Measurements from ENCODE around the gene PDCD2L. TPM values are rescaled to one million over a fixed set of nuclear protein-coding genes. Genes with fewer than 3 reads are reported as not detected.
"Not testable (repeated sequence)": the region's sequence is repeated elsewhere in the genome, so short reads cannot be mapped to it uniquely, and the experiment has no call there.

The PDCD2L gene
- total RNA-seq, 1 donor from 2014 or later, result 13.3 TPM

GRCh38 chr19:34448191-34448590, 44.0 kb downstream of the PDCD2L start:
- TF ChIP-seq CTCF (conservative IDR thresholded peaks at IDR 0.05), result no peak
- no peaks in the 10 kb centered on the region for H3K9me3 Mint-ChIP-seq
- H3K27me3 Mint-ChIP-seq, result no peaks in the 10 kb centered on the region
- H3K27ac Mint-ChIP-seq, result no peak overlapping the region
- H3K4me1 Mint-ChIP-seq (ENCODE audit: unreplicated experiment), result no peaks in the 10 kb centered on the region
- H3K36me3 Mint-ChIP-seq, result peaks cover 51% of the 10 kb centered on the region
- no peak overlapping the region for H3K4me3 Mint-ChIP-seq
- no peak for DNase-seq (ENCODE audit: extremely low spot score, unreplicated experiment)

DNA sequence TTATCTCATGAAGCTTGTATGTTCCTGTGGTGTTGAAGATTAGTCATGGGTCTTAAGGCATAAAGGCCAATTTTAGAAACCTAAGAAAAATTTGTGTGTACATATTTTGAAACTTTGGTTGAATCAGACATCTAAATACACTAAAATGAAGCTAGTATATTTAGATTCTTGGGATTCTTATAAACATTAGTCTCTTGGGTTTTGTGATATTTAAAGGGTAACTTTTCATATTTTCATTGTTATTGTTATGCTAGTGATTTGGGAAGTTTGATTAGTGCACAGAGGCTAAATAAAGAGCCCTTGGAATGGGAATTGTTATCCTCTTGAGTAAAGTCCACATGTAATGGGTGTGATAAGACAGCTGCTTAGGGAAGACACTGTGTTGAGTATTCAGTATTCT, 48.5 kb downstream of the PDCD2L start:
- no peaks in the 10 kb centered on the region for H3K4me1 Mint-ChIP-seq (ENCODE audit: unreplicated experiment)
- no peak overlapping the region for H3K4me3 Mint-ChIP-seq
- H3K36me3 Mint-ChIP-seq, result peaks cover 35% of the 10 kb centered on the region
- no peak for TF ChIP-seq CTCF (conservative IDR thresholded peaks at IDR 0.05)
- no peak overlapping the region for H3K27ac Mint-ChIP-seq
- DNase-seq (ENCODE audit: extremely low spot score, unreplicated experiment), result no peak
- no peaks in the 10 kb centered on the region for H3K9me3 Mint-ChIP-seq
- H3K27me3 Mint-ChIP-seq, result no peaks in the 10 kb centered on the region

GRCh38 chr19:34454091-34454490, 49.9 kb downstream of the PDCD2L start:
- Mint-ChIP-seq H3K36me3 (peaks cover 38% of the 10 kb centered on the region), H3K27me3 (no peaks in the 10 kb centered on the region), H3K4me1 (ENCODE audit: unreplicated experiment) (no peaks in the 10 kb centered on the region), H3K4me3 (no peak overlapping the region), H3K9me3 (no peaks in the 10 kb centered on the region), H3K27ac (no peak overlapping the region)
- no peak for DNase-seq (ENCODE audit: extremely low spot score, unreplicated experiment)
- TF ChIP-seq CTCF (conservative IDR thresholded peaks at IDR 0.05), result no peak

DNA sequence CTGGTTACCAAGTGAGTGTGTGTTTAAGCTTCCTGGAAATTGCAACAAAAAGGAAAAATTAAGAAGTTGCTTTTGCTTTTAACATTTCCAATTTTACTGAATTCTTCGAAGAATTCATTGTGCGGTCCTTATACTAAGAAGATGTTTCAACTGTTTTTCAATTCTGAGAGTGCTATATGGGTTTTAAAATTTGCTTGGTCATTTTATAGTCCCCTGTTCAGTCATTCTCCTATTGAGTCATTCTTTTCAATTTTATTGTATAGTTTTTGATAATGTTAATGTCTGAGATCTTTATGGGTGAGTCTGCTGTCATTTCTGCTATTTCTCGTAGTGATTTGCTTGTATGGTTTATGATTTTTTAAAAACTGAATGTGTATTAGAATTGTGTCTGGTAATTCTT, 50.5 kb downstream of the PDCD2L start:
- peaks cover 4% of the 10 kb centered on the region for H3K4me1 Mint-ChIP-seq (ENCODE audit: unreplicated experiment)
- peaks cover 40% of the 10 kb centered on the region for H3K36me3 Mint-ChIP-seq

DNA sequence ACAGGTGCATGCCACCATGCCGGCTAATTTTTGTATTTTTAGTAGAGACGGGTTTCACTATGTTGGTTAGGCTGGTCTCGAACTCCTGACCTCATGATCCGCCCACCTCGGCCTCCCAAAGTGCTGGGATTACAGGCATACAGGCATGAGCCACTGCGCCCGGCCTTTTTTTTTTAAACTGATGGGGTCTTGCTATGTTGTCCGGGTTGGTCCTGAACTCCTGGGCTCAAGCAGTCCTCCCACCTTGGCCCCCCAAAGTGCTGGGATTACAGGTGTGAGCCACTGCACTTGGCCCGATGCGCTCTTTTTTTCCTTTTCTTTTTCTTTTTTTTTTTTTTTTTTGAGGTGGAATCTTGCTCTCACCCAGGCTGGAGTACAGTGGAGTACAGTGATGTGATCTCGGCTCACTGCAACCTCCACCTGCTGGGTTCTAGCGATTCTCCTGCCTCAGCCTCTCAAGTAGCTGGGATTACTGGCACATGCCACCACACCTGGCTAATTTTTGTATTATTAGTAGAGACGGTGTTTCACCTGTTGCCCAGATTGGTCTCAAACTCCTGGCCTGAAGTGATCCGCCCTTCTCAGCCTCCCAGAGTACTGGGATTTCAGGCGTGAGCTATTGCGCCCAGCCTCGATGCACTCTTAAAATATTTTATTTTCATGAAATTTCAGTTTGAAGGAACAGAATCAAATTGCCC, 51.7 kb downstream of the PDCD2L start:
- H3K4me1 Mint-ChIP-seq (ENCODE audit: unreplicated experiment); H3K27me3 Mint-ChIP-seq; H3K4me3 Mint-ChIP-seq; H3K9me3 Mint-ChIP-seq; DNase-seq (ENCODE audit: extremely low spot score, unreplicated experiment); H3K27ac Mint-ChIP-seq: not testable (repeated sequence)
- peaks cover 45% of the 10 kb centered on the region for H3K36me3 Mint-ChIP-seq

More for the DNA sequence above, 50.5 kb downstream of the PDCD2L start:
- no peak overlapping the region for H3K27ac Mint-ChIP-seq
- no peaks in the 10 kb centered on the region for H3K27me3 Mint-ChIP-seq
- no peak for DNase-seq (ENCODE audit: extremely low spot score, unreplicated experiment)
- H3K4me3 Mint-ChIP-seq, result no peak overlapping the region
- H3K9me3 Mint-ChIP-seq, result no peaks in the 10 kb centered on the region
- no peak for TF ChIP-seq CTCF (conservative IDR thresholded peaks at IDR 0.05)

DNA sequence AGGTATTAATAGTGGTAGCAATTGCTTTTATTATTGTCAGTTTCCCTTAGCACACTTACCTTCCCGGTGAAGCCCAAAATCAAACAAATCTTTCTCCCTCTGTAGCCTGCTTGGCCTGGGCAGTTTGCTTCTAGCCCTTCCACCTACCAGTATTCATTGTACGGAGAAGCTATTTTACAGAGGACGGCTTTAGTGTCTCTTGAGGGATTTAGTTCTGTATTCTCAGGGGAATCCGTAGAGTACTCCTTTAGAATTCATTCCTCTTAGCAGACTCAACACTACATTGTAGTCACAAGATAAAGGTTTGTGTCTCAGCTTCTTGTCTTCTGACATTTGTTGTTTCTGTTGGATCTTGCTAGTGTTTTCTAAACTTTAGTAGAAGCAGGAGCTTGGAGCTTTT, 53.2 kb downstream of the PDCD2L start:
- Mint-ChIP-seq H3K36me3 (peaks cover 54% of the 10 kb centered on the region), H3K4me1 (ENCODE audit: unreplicated experiment) (peaks cover 8% of the 10 kb centered on the region), H3K27me3 (no peaks in the 10 kb centered on the region)

More for the DNA sequence above, 53.2 kb downstream of the PDCD2L start:
- no peak overlapping the region for H3K27ac Mint-ChIP-seq
- H3K4me3 Mint-ChIP-seq, result no peak overlapping the region
- H3K9me3 Mint-ChIP-seq, result no peaks in the 10 kb centered on the region
- TF ChIP-seq CTCF (conservative IDR thresholded peaks at IDR 0.05), result no peak
- no peak for DNase-seq (ENCODE audit: extremely low spot score, unreplicated experiment)

Data from type B pancreatic cell (in vitro differentiated cells).